ENCODE data around the gene SLC25A21.

The SLC25A21 gene

GRCh38 chr14:36667679-36668078 is 504.7 kb downstream of the SLC25A21 start:
- DNase-seq (ENCODE audit: low read depth in 1 of 2, low spot score in 1 of 2): no peak

- no peak for DNase-seq (ENCODE audit: low read depth in 1 of 2, low spot score in 1 of 2)
These were observed 505.8 kb downstream of the SLC25A21 start for GRCh38 chr14:36666416-36667206.

GRCh38 chr14:36665887-36666415 is 506.5 kb downstream of the SLC25A21 start:
- DNase-seq (ENCODE audit: low read depth in 1 of 2, low spot score in 1 of 2): no peak

- DNase-seq (ENCODE audit: low read depth in 1 of 2, low spot score in 1 of 2): no peak
These were observed 507.8 kb downstream of the SLC25A21 start for GRCh38 chr14:36664322-36665193.

GRCh38 chr14:36663404-36664321 is 508.7 kb downstream of the SLC25A21 start:
- no peak for DNase-seq (ENCODE audit: low read depth in 1 of 2, low spot score in 1 of 2)

GRCh38 chr14:36662543-36663403 is 509.6 kb downstream of the SLC25A21 start:
- DNase-seq (ENCODE audit: low read depth in 1 of 2, low spot score in 1 of 2): no peak

GRCh38 chr14:36662258-36662542 is 510.2 kb downstream of the SLC25A21 start:
- no peak for DNase-seq (ENCODE audit: low read depth in 1 of 2, low spot score in 1 of 2)

- DNase-seq (ENCODE audit: low read depth in 1 of 2, low spot score in 1 of 2): no peak
These were observed 510.7 kb downstream of the SLC25A21 start, which contains the start of gene PAX9 for GRCh38 chr14:36661506-36662257. TSS of gene PAX9 (plus strand) at chr14:36661860. CDS start at chr14:36662090, 230 bp downstream.

GRCh38 chr14:36660736-36661505 is 511.5 kb downstream of the SLC25A21 start:
- DNase-seq (ENCODE audit: low read depth in 1 of 2, low spot score in 1 of 2): no peak

GRCh38 chr14:36659822-36660735 is 512.3 kb downstream of the SLC25A21 start:
- DNase-seq (ENCODE audit: low read depth in 1 of 2, low spot score in 1 of 2): no peak

- no peak for DNase-seq (ENCODE audit: low read depth in 1 of 2, low spot score in 1 of 2)
These were observed 513.2 kb downstream of the SLC25A21 start for GRCh38 chr14:36659010-36659821.

- DNase-seq (ENCODE audit: low read depth in 1 of 2, low spot score in 1 of 2): no peak
These were observed 514.0 kb downstream of the SLC25A21 start for GRCh38 chr14:36658123-36659009.

GRCh38 chr14:36657399-36658122 is 514.8 kb downstream of the SLC25A21 start:
- DNase-seq (ENCODE audit: low read depth in 1 of 2, low spot score in 1 of 2): no peak

GRCh38 chr14:36656687-36657398 is 515.6 kb downstream of the SLC25A21 start:
- DNase-seq (ENCODE audit: low read depth in 1 of 2, low spot score in 1 of 2): no peak

All from stimulated activated CD4-positive, alpha-beta T cell treated with anti-CD3 and anti-CD28 coated beads, Interleukin-15, amount 100 ng/mL, for 1 hour (primary cell).